Measurements from ENCODE around the gene CCR7. TPM values are rescaled to one million over a fixed set of nuclear protein-coding genes. Genes with fewer than 3 reads are reported as not detected.

CCR7 gene
- total and polyA plus RNA-seq, 2 of the 8 experiments (the other 6 are each of a cell fraction or from before 2014, with no cell fraction given), result 0.12 to 0.17 TPM

DNA sequence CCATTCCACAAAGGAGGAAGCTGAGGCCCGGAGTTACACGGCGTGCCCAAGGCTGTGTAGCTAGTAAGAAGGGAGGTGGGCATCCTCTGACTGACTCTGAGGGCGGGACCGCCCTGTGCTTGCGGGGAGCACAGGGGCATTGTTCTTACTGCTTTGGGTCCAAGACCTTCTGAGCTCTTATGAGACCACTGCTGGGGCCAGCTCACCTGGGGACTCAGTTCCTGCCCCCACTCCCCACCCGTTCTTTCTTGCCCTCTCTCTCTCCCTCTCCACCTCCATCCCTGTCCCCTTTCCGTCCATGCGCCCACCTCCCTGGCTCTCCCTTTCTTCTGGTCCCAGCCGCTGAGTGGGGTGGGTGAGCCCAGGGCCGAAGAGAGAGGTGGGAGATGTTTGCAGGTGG is 19.6 kb downstream of the CCR7 start (continued):
- TF ChIP-seq, protein P1, sequence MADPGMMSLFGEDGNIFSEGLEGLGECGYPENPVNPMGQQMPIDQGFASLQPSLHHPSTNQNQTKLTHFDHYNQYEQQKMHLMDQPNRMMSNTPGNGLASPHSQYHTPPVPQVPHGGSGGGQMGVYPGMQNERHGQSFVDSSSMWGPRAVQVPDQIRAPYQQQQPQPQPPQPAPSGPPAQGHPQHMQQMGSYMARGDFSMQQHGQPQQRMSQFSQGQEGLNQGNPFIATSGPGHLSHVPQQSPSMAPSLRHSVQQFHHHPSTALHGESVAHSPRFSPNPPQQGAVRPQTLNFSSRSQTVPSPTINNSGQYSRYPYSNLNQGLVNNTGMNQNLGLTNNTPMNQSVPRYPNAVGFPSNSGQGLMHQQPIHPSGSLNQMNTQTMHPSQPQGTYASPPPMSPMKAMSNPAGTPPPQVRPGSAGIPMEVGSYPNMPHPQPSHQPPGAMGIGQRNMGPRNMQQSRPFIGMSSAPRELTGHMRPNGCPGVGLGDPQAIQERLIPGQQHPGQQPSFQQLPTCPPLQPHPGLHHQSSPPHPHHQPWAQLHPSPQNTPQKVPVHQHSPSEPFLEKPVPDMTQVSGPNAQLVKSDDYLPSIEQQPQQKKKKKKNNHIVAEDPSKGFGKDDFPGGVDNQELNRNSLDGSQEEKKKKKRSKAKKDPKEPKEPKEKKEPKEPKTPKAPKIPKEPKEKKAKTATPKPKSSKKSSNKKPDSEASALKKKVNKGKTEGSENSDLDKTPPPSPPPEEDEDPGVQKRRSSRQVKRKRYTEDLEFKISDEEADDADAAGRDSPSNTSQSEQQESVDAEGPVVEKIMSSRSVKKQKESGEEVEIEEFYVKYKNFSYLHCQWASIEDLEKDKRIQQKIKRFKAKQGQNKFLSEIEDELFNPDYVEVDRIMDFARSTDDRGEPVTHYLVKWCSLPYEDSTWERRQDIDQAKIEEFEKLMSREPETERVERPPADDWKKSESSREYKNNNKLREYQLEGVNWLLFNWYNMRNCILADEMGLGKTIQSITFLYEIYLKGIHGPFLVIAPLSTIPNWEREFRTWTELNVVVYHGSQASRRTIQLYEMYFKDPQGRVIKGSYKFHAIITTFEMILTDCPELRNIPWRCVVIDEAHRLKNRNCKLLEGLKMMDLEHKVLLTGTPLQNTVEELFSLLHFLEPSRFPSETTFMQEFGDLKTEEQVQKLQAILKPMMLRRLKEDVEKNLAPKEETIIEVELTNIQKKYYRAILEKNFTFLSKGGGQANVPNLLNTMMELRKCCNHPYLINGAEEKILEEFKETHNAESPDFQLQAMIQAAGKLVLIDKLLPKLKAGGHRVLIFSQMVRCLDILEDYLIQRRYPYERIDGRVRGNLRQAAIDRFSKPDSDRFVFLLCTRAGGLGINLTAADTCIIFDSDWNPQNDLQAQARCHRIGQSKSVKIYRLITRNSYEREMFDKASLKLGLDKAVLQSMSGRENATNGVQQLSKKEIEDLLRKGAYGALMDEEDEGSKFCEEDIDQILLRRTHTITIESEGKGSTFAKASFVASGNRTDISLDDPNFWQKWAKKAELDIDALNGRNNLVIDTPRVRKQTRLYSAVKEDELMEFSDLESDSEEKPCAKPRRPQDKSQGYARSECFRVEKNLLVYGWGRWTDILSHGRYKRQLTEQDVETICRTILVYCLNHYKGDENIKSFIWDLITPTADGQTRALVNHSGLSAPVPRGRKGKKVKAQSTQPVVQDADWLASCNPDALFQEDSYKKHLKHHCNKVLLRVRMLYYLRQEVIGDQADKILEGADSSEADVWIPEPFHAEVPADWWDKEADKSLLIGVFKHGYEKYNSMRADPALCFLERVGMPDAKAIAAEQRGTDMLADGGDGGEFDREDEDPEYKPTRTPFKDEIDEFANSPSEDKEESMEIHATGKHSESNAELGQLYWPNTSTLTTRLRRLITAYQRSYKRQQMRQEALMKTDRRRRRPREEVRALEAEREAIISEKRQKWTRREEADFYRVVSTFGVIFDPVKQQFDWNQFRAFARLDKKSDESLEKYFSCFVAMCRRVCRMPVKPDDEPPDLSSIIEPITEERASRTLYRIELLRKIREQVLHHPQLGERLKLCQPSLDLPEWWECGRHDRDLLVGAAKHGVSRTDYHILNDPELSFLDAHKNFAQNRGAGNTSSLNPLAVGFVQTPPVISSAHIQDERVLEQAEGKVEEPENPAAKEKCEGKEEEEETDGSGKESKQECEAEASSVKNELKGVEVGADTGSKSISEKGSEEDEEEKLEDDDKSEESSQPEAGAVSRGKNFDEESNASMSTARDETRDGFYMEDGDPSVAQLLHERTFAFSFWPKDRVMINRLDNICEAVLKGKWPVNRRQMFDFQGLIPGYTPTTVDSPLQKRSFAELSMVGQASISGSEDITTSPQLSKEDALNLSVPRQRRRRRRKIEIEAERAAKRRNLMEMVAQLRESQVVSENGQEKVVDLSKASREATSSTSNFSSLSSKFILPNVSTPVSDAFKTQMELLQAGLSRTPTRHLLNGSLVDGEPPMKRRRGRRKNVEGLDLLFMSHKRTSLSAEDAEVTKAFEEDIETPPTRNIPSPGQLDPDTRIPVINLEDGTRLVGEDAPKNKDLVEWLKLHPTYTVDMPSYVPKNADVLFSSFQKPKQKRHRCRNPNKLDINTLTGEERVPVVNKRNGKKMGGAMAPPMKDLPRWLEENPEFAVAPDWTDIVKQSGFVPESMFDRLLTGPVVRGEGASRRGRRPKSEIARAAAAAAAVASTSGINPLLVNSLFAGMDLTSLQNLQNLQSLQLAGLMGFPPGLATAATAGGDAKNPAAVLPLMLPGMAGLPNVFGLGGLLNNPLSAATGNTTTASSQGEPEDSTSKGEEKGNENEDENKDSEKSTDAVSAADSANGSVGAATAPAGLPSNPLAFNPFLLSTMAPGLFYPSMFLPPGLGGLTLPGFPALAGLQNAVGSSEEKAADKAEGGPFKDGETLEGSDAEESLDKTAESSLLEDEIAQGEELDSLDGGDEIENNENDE (IDR thresholded peaks at IDR 0.05; ENCODE audit: insufficient replicate concordance, low read length), result no peak
- TF ChIP-seq EGR1 (IDR thresholded peaks at IDR 0.05; ENCODE audit: borderline replicate concordance, low read depth, low read length) (no peak), HDAC2 (IDR thresholded peaks at IDR 0.05; ENCODE audit: borderline replicate concordance in 1 of 2, low read depth in 2 of 2, low read length in 2 of 2) (no peak), RNF2 (IDR thresholded peaks at IDR 0.05; ENCODE audit: borderline replicate concordance, low read depth, low read length, missing control alignments, poor library complexity, severe bottlenecking) (no peak), JUND (IDR thresholded peaks at IDR 0.05; ENCODE audit: low read length) (no peak), TAF7 (optimal IDR thresholded peaks at IDR 0.05; ENCODE audit: borderline replicate concordance, low read depth, low read length) (no peak), BCL11A (IDR thresholded peaks at IDR 0.05; ENCODE audit: low read depth in 2 of 2, low read length in 2 of 2) (no peak), SIRT6 (IDR thresholded peaks at IDR 0.05; ENCODE audit: low read length) (no peak), RAD21 (IDR thresholded peaks at IDR 0.05 in 1 of 2, conservative IDR thresholded peaks at IDR 0.05 in 1 of 2; ENCODE audit: low read depth in 2 of 2, low read length in 2 of 2) (no peak), TCF12 (IDR thresholded peaks at IDR 0.05; ENCODE audit: low read depth, low read length) (no peak)
